Endothelial cell of umbilical vein (primary cell): ENCODE results near the gene MTRR. TPM values are rescaled to one million over a fixed set of nuclear protein-coding genes. Genes with fewer than 3 reads are reported as not detected.

ENCODE experiments used
- BruUV-seq: library from RNA; stranded (reverse); fragments of 400-500 nt; replicated peaks from 2 replicates; lab custom pipeline; 2021; lab: Mats Ljungman, UMichigan
- CTCF ChIA-PET: fragments of 300-600, 350-600 bp; sonication (Branson Sonifier 250); formaldehyde crosslinking; loops from one replicate; lab custom pipeline; 2021; ENCODE audit warnings: antibody characterized with exemption, inconsistent platforms; lab: Charles Lee
- POLR2A ChIA-PET: fragments of 300-600, 350-600 bp; sonication (Branson Sonifier 250); formaldehyde crosslinking; loops from one replicate; lab custom pipeline; 2021; ENCODE audit warnings: antibody characterized with exemption, inconsistent platforms; lab: Charles Lee
- DNase-seq: peaks from one replicate; pipeline ENCODE4 v3.0.0-alpha.2; 2011; ENCODE audit warnings: low read depth, low spot score
- FAIRE-seq: peaks from 2 replicates; lab custom pipeline; 2011; peaks lifted over from hg19 to GRCh38; lab: Jason Lieb, UNC
- H2AFZ ChIP-seq: 2 replicates; pipeline ENCODE4 v1.6.0; 2012; ENCODE audit warnings: low read depth, low read length, control low read depth, inconsistent platforms
- H3K27ac ChIP-seq: 2 replicates; pipeline ENCODE4 v1.5.1; 2011; ENCODE audit warnings: low read depth, mild to moderate bottlenecking, control low read depth, low read length, moderate library complexity; ENCODE audit not compliant: insufficient read depth
- H3K27me3 ChIP-seq, 2 experiments: 2 replicates each; pipeline versions ENCODE4 v1.6.0 to v1.6.1; 2011; ENCODE audit warnings: low read length in 2 of 2, mixed read lengths in 1 of 2; ENCODE audit not compliant: control insufficient read depth in 2 of 2, insufficient read depth in 2 of 2
- H3K36me3 ChIP-seq, 2 experiments: 2 replicates in 1 of 2; 3 replicates in 1 of 2; pipeline ENCODE4 v1.5.1; 2011; ENCODE audit warnings: low read length in 2 of 2, mild to moderate bottlenecking in 1 of 2, moderate library complexity in 1 of 2; ENCODE audit not compliant: control insufficient read depth in 2 of 2, insufficient read depth in 2 of 2; ENCODE audit errors: extremely low read depth in 1 of 2
- H3K4me1 ChIP-seq: 3 replicates; pipeline ENCODE4 v1.5.1; 2011; ENCODE audit warnings: mild to moderate bottlenecking, low read length; ENCODE audit not compliant: control insufficient read depth, insufficient read depth; ENCODE audit errors: extremely low read depth
- H3K4me2 ChIP-seq: 2 replicates; pipeline ENCODE4 v1.6.1; 2011; ENCODE audit warnings: low read length, control low read depth, mixed read lengths; ENCODE audit not compliant: insufficient read depth
- H3K4me3 ChIP-seq, 3 experiments: fragments of 200-600 bp in 1 of 3; sonication (generic), shearing (Covaris generic) in 1 of 3; replicated peaks in 1 of 3; 2 replicates each; pipeline ENCODE4 v1.5.1; 2011 to 2016; ENCODE audit warnings: control low read depth in 3 of 3, low read length in 3 of 3, mild to moderate bottlenecking in 2 of 3, inconsistent platforms in 1 of 3, low read depth in 1 of 3, moderate library complexity in 1 of 3; ENCODE audit not compliant: insufficient read depth in 1 of 3
- H3K79me2 ChIP-seq: 2 replicates; pipeline ENCODE4 v1.6.0; 2012; ENCODE audit warnings: low read length, inconsistent platforms; ENCODE audit not compliant: control insufficient read depth, insufficient read depth
- H3K9ac ChIP-seq: replicated peaks from 2 replicates; pipeline ENCODE3; 2011; ENCODE audit warnings: low read length, control low read depth; ENCODE audit not compliant: insufficient read depth; ENCODE audit errors: extremely low read depth
- H3K9me1 ChIP-seq: replicated peaks from 3 replicates; pipeline ENCODE4 v1.6.0; 2011; ENCODE audit warnings: mild to moderate bottlenecking, low read length; ENCODE audit not compliant: control insufficient read depth, insufficient read depth; ENCODE audit errors: extremely low read depth
- H3K9me3 ChIP-seq: replicated peaks from 2 replicates; pipeline ENCODE4 v1.5.1; 2012; ENCODE audit warnings: low read length, inconsistent platforms; ENCODE audit not compliant: control insufficient read depth, insufficient read depth
- H4K20me1 ChIP-seq: replicated peaks from 2 replicates; pipeline ENCODE3; 2011; ENCODE audit warnings: mild to moderate bottlenecking, low read length; ENCODE audit not compliant: control insufficient read depth, insufficient read depth; ENCODE audit errors: extremely low read depth
- EZH2 ChIP-seq: IDR thresholded peaks from 2 replicates; pipeline ENCODE4 v1.6.1; 2012; ENCODE audit warnings: borderline replicate concordance, low read depth, mild to moderate bottlenecking, moderate library complexity, low read length, inconsistent platforms; ENCODE audit not compliant: severe bottlenecking
- FOS ChIP-seq: IDR thresholded peaks from 2 replicates; pipeline ENCODE4 v1.6.1; 2011; ENCODE audit warnings: mild to moderate bottlenecking, low read length, moderate library complexity, borderline replicate concordance; ENCODE audit not compliant: insufficient read depth
- GATA2 ChIP-seq: IDR thresholded peaks from 2 replicates; pipeline ENCODE4 v1.7.0; 2011; ENCODE audit warnings: low read depth, mild to moderate bottlenecking, moderate library complexity, mixed read lengths, low read length; ENCODE audit not compliant: insufficient read length, insufficient read depth
- JUN ChIP-seq: IDR thresholded peaks from 2 replicates; pipeline ENCODE4 v1.6.1; 2011; ENCODE audit warnings: borderline replicate concordance, low read depth; ENCODE audit not compliant: insufficient read length, insufficient read depth
- MYC ChIP-seq: IDR thresholded peaks from one replicate; pipeline ENCODE4 v1.6.1; 2011; ENCODE audit warnings: mild to moderate bottlenecking, low read depth, low read length
- POLR2A ChIP-seq: IDR thresholded peaks from 2 replicates; pipeline ENCODE4 v1.6.1; 2012; ENCODE audit warnings: low read depth, mild to moderate bottlenecking, control low read depth, low read length
- POLR2AphosphoS5 ChIP-seq: IDR thresholded peaks from 2 replicates; pipeline ENCODE4 v1.6.1; 2012; ENCODE audit warnings: low read depth, mild to moderate bottlenecking, control low read depth, low read length, moderate library complexity; ENCODE audit not compliant: insufficient read depth
- dilution Hi-C: fragments of 300-500 bp; cut with MboI; formaldehyde crosslinking; loops from one replicate; pipeline ENCODE4 v1.15.0; 2019; ENCODE audit warnings: low sequenced_read_pairs; ENCODE audit not compliant: extremely low pct_ligation_motif_present
- intact Hi-C: fragments of 100-400 bp; cut with micrococcal nuclease; formaldehyde crosslinking; loops from one replicate; pipeline ENCODE4 v1.10.0; 2022
- polyA plus RNA-seq, 4 experiments: library from polyadenylated mRNA; depleted of rRNA in 3 of 4; stranded (reverse) in 3 of 4; unstranded in 1 of 4; fragments of >200 nt; gene quantifications; 2 replicates each; pipeline versions ENCODE4 v1.2.1 to v1.2.3, GENCODE V29; 2011 to 2012; ENCODE audit warnings: missing spikeins in 1 of 4
- total RNA-seq: library from RNA; stranded (reverse); gene quantifications from 2 replicates; pipeline ENCODE4 v1.2.3, GENCODE V29; 2021
- TF ChIP-seq, protein P1 (sequence below), 2 donors: IDR thresholded peaks; 1 replicate in 1 of 2; 2 replicates in 1 of 2; pipeline ENCODE4 v1.5.1; 2011; ENCODE audit warnings: low read length in 2 of 2, mild to moderate bottlenecking in 2 of 2, moderate library complexity in 2 of 2, control low read depth in 1 of 2, inconsistent platforms in 1 of 2, low read depth in 1 of 2; ENCODE audit not compliant: insufficient read depth in 1 of 2; ENCODE audit errors: extremely low read depth in 1 of 2
- TF ChIP-seq, protein P2 (sequence below): IDR thresholded peaks from 2 replicates; pipeline ENCODE4 v1.6.1; 2011; ENCODE audit not compliant: insufficient read depth, insufficient read length

MTRR gene
- total and polyA plus RNA-seq, 2 donors (not counting 3 experiments of a cell fraction or from before 2014, with no cell fraction given) = 24.3 to 37.1 TPM

DNA sequence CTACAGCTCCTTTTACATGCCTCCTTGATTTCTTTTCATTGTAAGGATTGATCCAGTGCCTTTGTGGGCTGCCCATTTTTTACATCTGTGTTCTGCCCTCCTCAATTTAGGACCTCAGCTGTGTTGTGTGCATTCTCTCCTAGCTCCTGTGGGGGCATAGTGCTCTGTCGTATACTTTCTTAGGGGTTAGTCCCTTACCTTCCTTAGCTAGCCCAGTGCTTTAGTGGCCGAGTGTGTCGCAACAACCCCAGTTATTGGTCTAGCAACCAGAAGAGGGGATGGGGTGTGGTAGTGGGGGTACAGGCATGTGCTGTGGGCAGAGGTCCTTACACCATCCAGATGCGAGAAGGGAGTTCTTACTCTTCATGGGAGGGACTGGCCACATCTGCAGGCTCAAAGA lies 12.1 kb downstream of the MTRR start:
- no peak overlapping the region for H3K4me3 ChIP-seq
- H3K36me3 ChIP-seq = peaks cover 20 to 26% of the 10 kb centered on the region in 2 experiments
- dilution Hi-C loops = no loop called here
- no peak for TF ChIP-seq FOS
- TF ChIP-seq POLR2AphosphoS5 = no peak
- TF ChIP-seq MYC = no peak
- TF ChIP-seq, protein P1, sequence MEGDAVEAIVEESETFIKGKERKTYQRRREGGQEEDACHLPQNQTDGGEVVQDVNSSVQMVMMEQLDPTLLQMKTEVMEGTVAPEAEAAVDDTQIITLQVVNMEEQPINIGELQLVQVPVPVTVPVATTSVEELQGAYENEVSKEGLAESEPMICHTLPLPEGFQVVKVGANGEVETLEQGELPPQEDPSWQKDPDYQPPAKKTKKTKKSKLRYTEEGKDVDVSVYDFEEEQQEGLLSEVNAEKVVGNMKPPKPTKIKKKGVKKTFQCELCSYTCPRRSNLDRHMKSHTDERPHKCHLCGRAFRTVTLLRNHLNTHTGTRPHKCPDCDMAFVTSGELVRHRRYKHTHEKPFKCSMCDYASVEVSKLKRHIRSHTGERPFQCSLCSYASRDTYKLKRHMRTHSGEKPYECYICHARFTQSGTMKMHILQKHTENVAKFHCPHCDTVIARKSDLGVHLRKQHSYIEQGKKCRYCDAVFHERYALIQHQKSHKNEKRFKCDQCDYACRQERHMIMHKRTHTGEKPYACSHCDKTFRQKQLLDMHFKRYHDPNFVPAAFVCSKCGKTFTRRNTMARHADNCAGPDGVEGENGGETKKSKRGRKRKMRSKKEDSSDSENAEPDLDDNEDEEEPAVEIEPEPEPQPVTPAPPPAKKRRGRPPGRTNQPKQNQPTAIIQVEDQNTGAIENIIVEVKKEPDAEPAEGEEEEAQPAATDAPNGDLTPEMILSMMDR (IDR thresholded peaks at IDR 0.05; ENCODE audit: extremely low read depth in 1 of 2, insufficient read depth in 1 of 2, low read depth in 1 of 2, low read length in 2 of 2) = no peak
- TF ChIP-seq GATA2 = no peak
- no peak for TF ChIP-seq JUN
- TF ChIP-seq EZH2 = no peak
- TF ChIP-seq, protein P2, sequence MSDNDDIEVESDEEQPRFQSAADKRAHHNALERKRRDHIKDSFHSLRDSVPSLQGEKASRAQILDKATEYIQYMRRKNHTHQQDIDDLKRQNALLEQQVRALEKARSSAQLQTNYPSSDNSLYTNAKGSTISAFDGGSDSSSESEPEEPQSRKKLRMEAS = no peak
- no peak for TF ChIP-seq POLR2A
- no TSS peak for BruUV-seq
- DNase-seq (no peak), FAIRE-seq (no peak)
- H3K79me2 ChIP-seq = peaks cover 2% of the 10 kb centered on the region
- intact Hi-C loops = no loop called here
- H3K27me3 ChIP-seq = no peaks in the 10 kb centered on the region
- no peaks in the 10 kb centered on the region for H3K4me1 ChIP-seq
- no peak overlapping the region for H3K4me2 ChIP-seq
- no peaks in the 10 kb centered on the region for H4K20me1 ChIP-seq
- no peaks in the 10 kb centered on the region for H3K9me3 ChIP-seq
- ChIA-PET CTCF (interaction anchor here (1.7 to 1.8 kb wide), 2 partner anchors 9 to 16 kb away, joined by 6 to 8 read pairs; no protein-coding TSS in a partner anchor), POLR2A (interaction anchor here (0.6 kb wide), 1 partner anchor 1276 kb away, joined by 3 read pairs; no protein-coding TSS in a partner anchor)
- H3K9me1 ChIP-seq = no peaks in the 10 kb centered on the region
- H2AFZ ChIP-seq = no peak overlapping the region
- no peak overlapping the region for H3K9ac ChIP-seq
- H3K27ac ChIP-seq = no peak overlapping the region
